WTC11 (cell line): ENCODE data around the gene UBE3C. TPM values are rescaled to one million over a fixed set of nuclear protein-coding genes. Genes with fewer than 3 reads are reported as not detected.

Experiments used
- AR ChIP-seq: fragments of 250-450 bp; sonication (Bioruptor Pico); IDR thresholded peaks from 2 replicates; pipeline ENCODE4 v1.9.0; 2021; ENCODE audit warnings: mild to moderate bottlenecking
- ATF6 ChIP-seq: sonication (generic); formaldehyde crosslinking; IDR thresholded peaks from 2 replicates; pipeline ENCODE4 v1.8.1; 2023; ENCODE audit warnings: mild to moderate bottlenecking, missing genetic modification reagents
- CDX4 ChIP-seq: fragments of 250-450 bp; sonication (Bioruptor Pico); IDR thresholded peaks from 2 replicates; pipeline ENCODE4 v1.9.0; 2021; ENCODE audit warnings: moderate library complexity, mild to moderate bottlenecking, inconsistent platforms, borderline replicate concordance
- CREM ChIP-seq: sonication (generic); formaldehyde crosslinking; IDR thresholded peaks from 2 replicates; pipeline ENCODE4 v1.8.1; 2022; ENCODE audit warnings: mild to moderate bottlenecking, missing genetic modification reagents, moderate library complexity
- CTCF ChIP-seq: fragments of 200-600 bp; IDR thresholded peaks from 2 replicates; pipeline ENCODE4 v1.8.0; 2022; ENCODE audit warnings: antibody characterized with exemption
- E2F1 ChIP-seq: sonication (generic); formaldehyde crosslinking; IDR thresholded peaks from 2 replicates; pipeline ENCODE4 v1.8.0; 2022; ENCODE audit warnings: mild to moderate bottlenecking, missing genetic modification reagents
- ETV6 ChIP-seq: sonication (generic); formaldehyde crosslinking; IDR thresholded peaks from 2 replicates; pipeline ENCODE4 v1.8.1; 2022; ENCODE audit warnings: mild to moderate bottlenecking, missing genetic modification reagents
- FOXP1 ChIP-seq: sonication (generic); formaldehyde crosslinking; IDR thresholded peaks from 2 replicates; pipeline ENCODE4 v1.8.0; 2022; ENCODE audit warnings: missing genetic modification reagents, mild to moderate bottlenecking, moderate library complexity, borderline replicate concordance
- FOXP4 ChIP-seq: sonication (generic); formaldehyde crosslinking; IDR thresholded peaks from 2 replicates; pipeline ENCODE4 v1.8.0; 2022; ENCODE audit warnings: mild to moderate bottlenecking, missing genetic modification reagents
- HMGXB4 ChIP-seq: sonication (generic); formaldehyde crosslinking; IDR thresholded peaks from 2 replicates; pipeline ENCODE4 v1.8.1; 2023; ENCODE audit warnings: mild to moderate bottlenecking, moderate library complexity, missing genetic modification reagents
- IRF1 ChIP-seq: sonication (generic); formaldehyde crosslinking; IDR thresholded peaks from 2 replicates; pipeline ENCODE4 v1.8.0; 2023; ENCODE audit warnings: missing genetic modification reagents
- IRF2 ChIP-seq: sonication (generic); formaldehyde crosslinking; IDR thresholded peaks from 2 replicates; pipeline ENCODE4 v1.8.0; 2022; ENCODE audit warnings: low read depth, missing genetic modification reagents, borderline replicate concordance
- NR1H2 ChIP-seq: sonication (generic); formaldehyde crosslinking; IDR thresholded peaks from 2 replicates; pipeline ENCODE4 v1.9.0; 2021; ENCODE audit warnings: mild to moderate bottlenecking, moderate library complexity, missing genetic modification reagents
- SOX15 ChIP-seq: fragments of 250-450 bp; sonication (Bioruptor Pico); IDR thresholded peaks from 2 replicates; pipeline ENCODE4 v1.9.0; 2021; ENCODE audit warnings: mild to moderate bottlenecking
- STAT6 ChIP-seq: sonication (generic); formaldehyde crosslinking; conservative IDR thresholded peaks from 2 replicates; pipeline ENCODE4 v1.8.1; 2023; ENCODE audit warnings: mild to moderate bottlenecking, low read depth, missing genetic modification reagents, moderate library complexity
- TP53 ChIP-seq: sonication (generic); formaldehyde crosslinking; IDR thresholded peaks from 2 replicates; pipeline ENCODE4 v1.8.1; 2023; ENCODE audit warnings: mild to moderate bottlenecking, missing genetic modification reagents
- USF1 ChIP-seq: sonication (generic); formaldehyde crosslinking; IDR thresholded peaks from 2 replicates; pipeline ENCODE4 v1.8.0; 2022; ENCODE audit warnings: mild to moderate bottlenecking, missing genetic modification reagents
- ZBTB43 ChIP-seq: sonication (generic); formaldehyde crosslinking; IDR thresholded peaks from 2 replicates; pipeline ENCODE4 v1.8.1; 2023; ENCODE audit warnings: mild to moderate bottlenecking, missing genetic modification reagents
- total RNA-seq: library from RNA; stranded (reverse); gene quantifications from 3 replicates; pipeline ENCODE4 v1.2.3, GENCODE V29; 2021

Gene UBE3C
- total RNA-seq, 1 experiment from 2014 or later, result 59.7 TPM

GRCh38 chr7:157138424-157139110, at the start of gene UBE3C (continued):
- TF ChIP-seq CTCF, result no peak
- no peak for TF ChIP-seq SOX15 (CRISPR knock-in tag)
- no peak for TF ChIP-seq CDX4 (CRISPR knock-in tag)
- TF ChIP-seq IRF1 (CRISPR knock-in tag), result no peak
- TF ChIP-seq TP53, result no peak
- TF ChIP-seq NR1H2 (CRISPR knock-in tag), result no peak
- TF ChIP-seq USF1 (CRISPR knock-in tag), result no peak
- peak; percentile 53 for TF ChIP-seq HMGXB4 (CRISPR knock-in tag)
- TF ChIP-seq E2F1 (CRISPR knock-in tag), result no peak
- TF ChIP-seq ATF6 (CRISPR knock-in tag), result no peak
- peak; percentile 73 for TF ChIP-seq CREM (CRISPR knock-in tag)
- no peak for TF ChIP-seq IRF2 (CRISPR knock-in tag)
- no peak; the same call in 1 of the 2 replicates for TF ChIP-seq FOXP1 (CRISPR knock-in tag)
- peak; percentile 90 for TF ChIP-seq FOXP4 (CRISPR knock-in tag)
- no peak for TF ChIP-seq STAT6 (CRISPR knock-in tag)
- no peak for TF ChIP-seq AR (CRISPR knock-in tag)
- TF ChIP-seq ETV6 (CRISPR knock-in tag), result peak; percentile 85
- no peak for TF ChIP-seq ZBTB43 (CRISPR knock-in tag)
